Measurements from ENCODE around the gene CERKL. TPM values are rescaled to one million over a fixed set of nuclear protein-coding genes. Genes with fewer than 3 reads are reported as not detected.

Gene CERKL
- total RNA-seq, 4 donors from 2014 or later: not detected

DNA sequence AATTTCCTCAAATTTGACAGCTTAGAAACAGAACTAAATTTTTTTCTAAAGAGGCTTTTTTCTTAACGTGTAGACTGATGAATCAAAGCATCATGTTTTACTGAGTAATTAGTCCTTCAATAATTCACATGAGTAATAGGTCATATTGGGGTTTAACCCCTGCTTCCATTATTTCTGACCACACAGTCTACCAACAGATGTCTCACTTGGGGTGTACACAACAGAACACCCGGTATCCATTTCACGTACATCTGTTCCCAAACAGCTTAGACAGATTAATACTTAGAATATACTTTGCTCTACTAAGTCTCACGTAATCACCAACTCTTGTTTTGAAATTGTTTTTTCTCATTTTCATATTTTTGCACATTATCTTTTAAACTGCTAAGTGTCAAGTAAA, 14.8 kb downstream of the CERKL start:
- TF ChIP-seq, protein P1, sequence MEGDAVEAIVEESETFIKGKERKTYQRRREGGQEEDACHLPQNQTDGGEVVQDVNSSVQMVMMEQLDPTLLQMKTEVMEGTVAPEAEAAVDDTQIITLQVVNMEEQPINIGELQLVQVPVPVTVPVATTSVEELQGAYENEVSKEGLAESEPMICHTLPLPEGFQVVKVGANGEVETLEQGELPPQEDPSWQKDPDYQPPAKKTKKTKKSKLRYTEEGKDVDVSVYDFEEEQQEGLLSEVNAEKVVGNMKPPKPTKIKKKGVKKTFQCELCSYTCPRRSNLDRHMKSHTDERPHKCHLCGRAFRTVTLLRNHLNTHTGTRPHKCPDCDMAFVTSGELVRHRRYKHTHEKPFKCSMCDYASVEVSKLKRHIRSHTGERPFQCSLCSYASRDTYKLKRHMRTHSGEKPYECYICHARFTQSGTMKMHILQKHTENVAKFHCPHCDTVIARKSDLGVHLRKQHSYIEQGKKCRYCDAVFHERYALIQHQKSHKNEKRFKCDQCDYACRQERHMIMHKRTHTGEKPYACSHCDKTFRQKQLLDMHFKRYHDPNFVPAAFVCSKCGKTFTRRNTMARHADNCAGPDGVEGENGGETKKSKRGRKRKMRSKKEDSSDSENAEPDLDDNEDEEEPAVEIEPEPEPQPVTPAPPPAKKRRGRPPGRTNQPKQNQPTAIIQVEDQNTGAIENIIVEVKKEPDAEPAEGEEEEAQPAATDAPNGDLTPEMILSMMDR (IDR thresholded peaks at IDR 0.05): no peak
- TF ChIP-seq POLR2AphosphoS5 (IDR thresholded peaks at IDR 0.05) (no peak), EP300 (IDR thresholded peaks at IDR 0.05) (no peak)
- WGBS: 59% methylated on average over 4 of the region's 4 CpGs

DNA sequence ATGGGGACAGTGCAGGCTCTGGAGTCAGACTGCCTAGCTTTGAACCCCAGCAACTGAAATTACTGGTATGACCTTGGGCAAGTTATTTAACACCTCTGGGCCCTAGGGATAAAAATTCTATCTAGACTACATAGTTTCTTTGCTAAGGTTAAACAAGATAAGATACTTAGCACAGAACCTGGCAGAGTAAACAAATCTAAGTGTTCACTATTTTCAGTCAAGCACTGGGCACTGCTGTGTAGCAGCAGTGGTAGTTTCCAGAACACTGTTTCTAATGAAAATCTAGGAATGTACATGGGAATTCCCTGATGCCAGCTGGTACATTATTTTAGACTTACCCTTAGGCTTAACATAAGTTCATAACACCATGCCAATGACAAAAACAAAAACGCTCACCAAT, 17.2 kb downstream of the CERKL start:
- Histone ChIP-seq H3K4me1 (no peaks in the 10 kb centered on the region), H3K27ac (no peak overlapping the region), H3K27me3 (peaks cover 3% of the 10 kb centered on the region), H3K36me3 (no peaks in the 10 kb centered on the region), H3K9me3 (no peaks in the 10 kb centered on the region), H3K4me3 (no peak overlapping the region)
- 29% methylated on average over 1 of the region's 1 CpG for WGBS
- TF ChIP-seq POLR2A (IDR thresholded peaks at IDR 0.05) (no peak), EP300 (IDR thresholded peaks at IDR 0.05) (no peak)
- DNase-seq (ENCODE audit: low spot score in 2 of 2): no peak

More for the DNA sequence above, 14.8 kb downstream of the CERKL start:
- Histone ChIP-seq H3K4me3 (no peak overlapping the region), H3K36me3 (no peaks in the 10 kb centered on the region), H3K27ac (no peak overlapping the region), H3K27me3 (peaks cover 3% of the 10 kb centered on the region), H3K4me1 (no peaks in the 10 kb centered on the region), H3K9me3 (no peaks in the 10 kb centered on the region)
- DNase-seq (ENCODE audit: low spot score in 2 of 2): no peak

DNA sequence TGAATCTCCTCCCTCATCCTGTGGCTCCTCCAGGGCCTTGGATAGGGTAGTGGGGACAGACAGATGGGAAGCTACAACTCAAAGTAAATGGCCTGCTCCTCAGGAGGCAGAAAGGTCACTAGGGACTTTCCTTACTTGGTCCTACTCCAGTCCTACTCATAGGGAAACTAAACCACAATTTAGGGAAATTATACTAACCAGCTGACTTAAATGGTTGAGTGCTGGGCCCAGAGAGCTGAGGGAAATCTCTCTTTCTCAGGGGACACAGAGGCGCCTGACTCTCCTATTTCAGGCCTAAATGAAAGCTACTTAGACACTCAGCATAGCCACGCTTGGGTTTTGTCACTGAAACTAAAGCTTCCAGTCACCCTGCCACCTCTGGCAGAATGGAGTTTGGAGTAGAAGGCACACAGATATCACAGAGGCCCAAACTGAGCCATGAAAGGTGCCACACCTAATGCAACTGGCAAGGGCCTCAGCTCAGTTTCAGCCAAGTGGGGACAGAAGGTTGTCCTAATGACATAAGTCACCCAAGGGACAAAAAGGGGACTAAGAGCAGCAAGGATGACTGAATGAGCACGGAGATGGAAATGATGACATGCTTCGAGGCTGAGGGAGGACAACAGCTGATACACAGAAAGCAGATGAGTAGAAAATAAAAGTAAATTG, 24.0 kb downstream of the CERKL start:
- H3K4me1 ChIP-seq: no peaks in the 10 kb centered on the region
- H3K36me3 ChIP-seq: no peaks in the 10 kb centered on the region
- no peak overlapping the region for H3K4me3 ChIP-seq
- TF ChIP-seq EP300 (IDR thresholded peaks at IDR 0.05) (no peak), POLR2A (IDR thresholded peaks at IDR 0.05) (no peak), POLR2AphosphoS5 (IDR thresholded peaks at IDR 0.05) (no peak)
- TF ChIP-seq, protein P1 (IDR thresholded peaks at IDR 0.05): no peak
- no peaks in the 10 kb centered on the region for H3K27me3 ChIP-seq
- DNase-seq (ENCODE audit: low spot score in 2 of 2): no peak
- no peaks in the 10 kb centered on the region for H3K9me3 ChIP-seq
- 89% methylated on average over 4 of the region's 4 CpGs for WGBS
- H3K27ac ChIP-seq: no peak overlapping the region

DNA sequence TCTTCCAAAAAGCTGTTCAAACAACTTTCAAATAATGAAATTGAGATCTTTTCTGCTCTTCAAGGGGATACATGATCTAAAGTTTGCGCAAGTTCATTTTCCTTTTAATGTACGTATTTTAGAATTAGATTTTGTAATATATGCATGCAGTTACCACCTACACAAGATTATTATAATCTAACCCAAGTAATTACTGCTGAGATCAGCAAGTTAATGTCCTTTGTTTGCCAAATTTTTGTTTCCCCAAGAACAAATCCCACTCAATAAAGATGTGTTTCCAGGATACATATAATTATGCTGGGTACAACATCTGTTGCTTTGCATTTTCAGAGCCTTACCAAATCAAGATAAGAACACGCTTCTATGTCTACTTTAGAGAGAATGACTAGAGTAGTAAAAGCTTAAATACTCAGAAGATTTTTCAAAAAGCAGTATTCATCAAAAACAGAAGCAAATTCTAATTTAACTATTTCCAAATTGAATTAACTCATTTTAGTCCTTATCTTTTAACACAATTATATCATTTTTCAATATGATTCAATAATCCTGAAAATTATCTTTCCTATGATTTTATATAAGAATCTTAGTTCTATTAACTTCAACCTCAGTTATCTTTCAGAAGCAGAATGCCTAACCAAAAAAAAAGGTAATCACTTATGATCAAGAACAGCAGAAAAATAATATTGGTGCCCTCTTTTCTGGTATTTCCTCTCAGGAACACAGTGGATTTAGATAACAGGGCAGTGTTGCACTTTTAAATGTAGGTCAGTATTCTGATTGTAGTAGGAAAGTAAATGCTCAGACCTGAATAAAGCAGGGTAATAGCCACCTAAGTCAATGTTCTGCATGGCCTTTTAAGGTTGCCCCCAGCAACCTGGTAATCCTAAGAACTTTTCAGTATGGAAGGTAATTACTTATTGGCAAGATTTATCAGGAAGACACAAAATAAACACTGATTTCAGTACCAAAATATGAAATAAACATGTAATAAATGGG, 28.0 kb downstream of the CERKL start:
- Histone ChIP-seq H3K27me3 (no peaks in the 10 kb centered on the region), H3K27ac (no peak overlapping the region), H3K4me1 (no peaks in the 10 kb centered on the region), H3K4me3 (no peak overlapping the region), H3K36me3 (no peaks in the 10 kb centered on the region), H3K9me3 (no peaks in the 10 kb centered on the region)
- TF ChIP-seq POLR2AphosphoS5 (IDR thresholded peaks at IDR 0.05) (no peak), POLR2A (IDR thresholded peaks at IDR 0.05) (no peak), EP300 (IDR thresholded peaks at IDR 0.05) (no peak)
- TF ChIP-seq, protein P1 (IDR thresholded peaks at IDR 0.05): no peak
- DNase-seq (ENCODE audit: low spot score in 2 of 2): no peak
- WGBS: 63% methylated on average over 3 of the region's 3 CpGs

DNA sequence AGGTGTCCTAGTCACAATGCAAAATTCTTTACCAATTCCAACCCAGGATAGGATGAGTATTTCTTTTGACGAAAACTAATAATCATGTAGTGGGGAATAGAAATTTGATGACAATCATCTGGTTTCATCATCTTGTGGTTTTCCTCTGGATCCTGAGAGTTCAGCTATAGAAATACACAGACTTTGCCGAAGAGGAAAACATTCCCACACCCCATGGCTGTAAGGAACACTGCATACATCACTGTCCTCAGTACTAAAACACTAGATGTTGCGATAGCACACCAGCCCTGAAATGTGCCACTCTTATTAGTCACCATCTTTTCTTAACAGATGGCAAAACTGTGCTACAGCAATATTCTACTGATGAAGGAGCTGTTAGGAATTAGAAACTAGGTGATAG, 29.4 kb downstream of the CERKL start:
- DNase-seq (ENCODE audit: low spot score in 2 of 2): no peak
- no peak overlapping the region for H3K27ac ChIP-seq
- H3K4me1 ChIP-seq: no peaks in the 10 kb centered on the region
- H3K27me3 ChIP-seq: no peaks in the 10 kb centered on the region
- TF ChIP-seq EP300 (IDR thresholded peaks at IDR 0.05) (no peak), POLR2AphosphoS5 (IDR thresholded peaks at IDR 0.05) (no peak), POLR2A (IDR thresholded peaks at IDR 0.05) (no peak)
- TF ChIP-seq, protein P1 (IDR thresholded peaks at IDR 0.05): no peak
- no peaks in the 10 kb centered on the region for H3K36me3 ChIP-seq
- no peak overlapping the region for H3K4me3 ChIP-seq
- no peaks in the 10 kb centered on the region for H3K9me3 ChIP-seq
- 67% methylated on average over 3 of the region's 3 CpGs for WGBS
